Body of pancreas (tissue), 4 donors: ENCODE results near the gene TOPORS. TPM values are rescaled to one million over a fixed set of nuclear protein-coding genes. Genes with fewer than 3 reads are reported as not detected.
A peak's percentile ranks its signal among the peaks of the same experiment; 100 is the strongest.

Experiments used
- ATAC-seq: fragments of 150-250 bp; one replicate; pipeline ENCODE4 v1.9.1; 2016
- DNase-seq, 4 donors: peaks; one replicate each; pipeline ENCODE4 v3.0.0-alpha.2; 2019
- H3K27ac ChIP-seq, 4 donors: fragments of 200-600 bp; sonication (generic); 1 replicate in 3 of 4; 2 replicates in 1 of 4; pipeline versions ENCODE4 v1.5.1 to v1.6.1; 2016 to 2019; ENCODE audit warnings: mild to moderate bottlenecking in 1 of 4, mixed read lengths in 1 of 4, moderate library complexity in 1 of 4
- H3K27me3 ChIP-seq, 2 donors: fragments of 200-600 bp; sonication (generic); one replicate each; pipeline ENCODE4 v1.6.0; 2016; ENCODE audit warnings: mild to moderate bottlenecking in 1 of 2
- H3K36me3 ChIP-seq, 2 donors: fragments of 200-600 bp; sonication (generic); replicated peaks in 1 of 2; 2 replicates each; pipeline ENCODE4 v1.5.1; 2016; ENCODE audit warnings: low read depth in 2 of 2; ENCODE audit not compliant: insufficient read depth in 1 of 2
- H3K4me1 ChIP-seq: fragments of 200-600 bp; sonication (generic); one replicate; pipeline ENCODE4 v1.6.0; 2016
- H3K4me3 ChIP-seq, 2 donors: fragments of 200-600 bp; sonication (generic); 1 replicate in 1 of 2; 2 replicates in 1 of 2; pipeline ENCODE4 v1.5.1; 2016 to 2019
- H3K9me3 ChIP-seq, 3 donors: fragments of 200-600 bp; sonication (generic); 1 replicate in 2 of 3; 2 replicates in 1 of 3; pipeline ENCODE4 v1.5.1; 2016
- CTCF ChIP-seq, 7 experiments: fragments of 450-650 bp in 4 of 7; fragments of 200-600 bp in 3 of 7; sonication (generic) in 3 of 7; IDR thresholded peaks; one replicate each; pipeline ENCODE4 v1.5.1; 2016 to 2019; ENCODE audit warnings: antibody characterized with exemption in 7 of 7
- POLR2A ChIP-seq, 3 donors: fragments of 450-650 bp; IDR thresholded peaks; one replicate each; pipeline ENCODE4 v1.6.1; 2016; ENCODE audit warnings: antibody characterized with exemption in 3 of 3, mild to moderate bottlenecking in 2 of 3
- WGBS, 2 donors: methylation state at CpG; one replicate each; pipeline ENCODE4 v1.1.5; 2017; 5-methylcytosine and 5-hydroxymethylcytosine counted together
- intact Hi-C: fragments of 100-400 bp; cut with DNase I; formaldehyde crosslinking; loops from one replicate; pipeline ENCODE4 v1.15.1; 2023
- total RNA-seq, 2 donors: library from RNA; depleted of rRNA; stranded (reverse); fragments of >200 nt; gene quantifications; one replicate each; pipeline ENCODE4 v1.1.0, GENCODE V29; 2016

TOPORS gene
- total RNA-seq, 2 donors from 2014 or later, result 9.9 to 12.2 TPM

GRCh38 chr9:32581512-32582143 is 29.2 kb upstream of the TOPORS start:
- intact Hi-C loops, result loop anchor here (5.0 to 10.0 kb wide), 3 partner anchors 147 to 393 kb away; no protein-coding TSS in a partner anchor
- peak; percentile 45 for ATAC-seq

GRCh38 chr9:32580631-32581300 is 28.4 kb upstream of the TOPORS start:
- no peak overlapping the region for H3K27ac ChIP-seq
- TF ChIP-seq CTCF (IDR thresholded peaks at IDR 0.05) (no peak), POLR2A (IDR thresholded peaks at IDR 0.05) (no peak)
- 11 to 14% methylated on average over 3 of the region's 3 CpGs for WGBS, 2 donors
- no peaks in the 10 kb centered on the region for H3K4me1 ChIP-seq
- no peaks in the 10 kb centered on the region for H3K27me3 ChIP-seq
- no peaks in the 10 kb centered on the region for H3K9me3 ChIP-seq
- H3K36me3 ChIP-seq, result no peaks in the 10 kb centered on the region
- H3K4me3 ChIP-seq, result no peak overlapping the region
- no peak for DNase-seq
- intact Hi-C loops, result loop anchor here (5.0 to 10.0 kb wide), 3 partner anchors 146 to 394 kb away; no protein-coding TSS in a partner anchor
- no peak for ATAC-seq

More at GRCh38 chr9:32581512-32582143, 29.2 kb upstream of the TOPORS start:
- Histone ChIP-seq H3K9me3 (no peaks in the 10 kb centered on the region), H3K36me3 (no peaks in the 10 kb centered on the region), H3K27me3 (no peaks in the 10 kb centered on the region), H3K4me3 (no peak overlapping the region), H3K27ac (no peak overlapping the region), H3K4me1 (no peaks in the 10 kb centered on the region)
- TF ChIP-seq POLR2A (IDR thresholded peaks at IDR 0.05), result no peak
- TF ChIP-seq CTCF (IDR thresholded peaks at IDR 0.05), result peak; percentile 46 to 53 (median 50)
- DNase-seq, result peak; percentile 31 to 60 (median 42)
- WGBS, 2 donors, result 18 to 20% methylated on average over 3 of the region's 3 CpGs

- ATAC-seq, result peak; percentile 58
Observed at GRCh38 chr9:32579706-32580331, 27.4 kb upstream of the TOPORS start.

GRCh38 chr9:32578976-32579375 is 26.6 kb upstream of the TOPORS start:
- H3K27me3 ChIP-seq, result no peaks in the 10 kb centered on the region
- H3K9me3 ChIP-seq, result no peaks in the 10 kb centered on the region
- no peak for TF ChIP-seq POLR2A (IDR thresholded peaks at IDR 0.05)
- no peaks in the 10 kb centered on the region for H3K4me1 ChIP-seq
- ATAC-seq, result no peak
- no peak overlapping the region for H3K27ac ChIP-seq
- WGBS, 2 donors, result 42% methylated on average over 5 of the region's 5 CpGs
- intact Hi-C loops, result no loop called here
- H3K36me3 ChIP-seq, result no peaks in the 10 kb centered on the region
- no peak overlapping the region for H3K4me3 ChIP-seq
- DNase-seq, result no peak

More at GRCh38 chr9:32579706-32580331, 27.4 kb upstream of the TOPORS start:
- peak; percentile 67 to 82 (median 74) for DNase-seq
- no peaks in the 10 kb centered on the region for H3K4me1 ChIP-seq
- H3K27me3 ChIP-seq, result no peaks in the 10 kb centered on the region
- H3K9me3 ChIP-seq, result no peaks in the 10 kb centered on the region
- intact Hi-C loops, result loop anchor here (5.0 to 10.0 kb wide), 3 partner anchors 145 to 395 kb away; no protein-coding TSS in a partner anchor
- peak; percentile 73 to 92 (median 78) for TF ChIP-seq CTCF (IDR thresholded peaks at IDR 0.05)
- TF ChIP-seq POLR2A (IDR thresholded peaks at IDR 0.05), result no peak
- no peak overlapping the region for H3K27ac ChIP-seq
- 10 to 14% methylated on average over 4 of the region's 4 CpGs for WGBS, 2 donors
- no peaks in the 10 kb centered on the region for H3K36me3 ChIP-seq
- no peak overlapping the region for H3K4me3 ChIP-seq

GRCh38 chr9:32577316-32577715 is 24.9 kb upstream of the TOPORS start:
- intact Hi-C loops, result no loop called here
- DNase-seq, result no peak
- H3K27ac ChIP-seq, result no peak overlapping the region

More at GRCh38 chr9:32577316-32577715, 24.9 kb upstream of the TOPORS start:
- Histone ChIP-seq H3K36me3 (no peaks in the 10 kb centered on the region), H3K4me1 (peaks cover 3% of the 10 kb centered on the region), H3K9me3 (no peaks in the 10 kb centered on the region), H3K27me3 (no peaks in the 10 kb centered on the region), H3K4me3 (no peak overlapping the region)
- TF ChIP-seq CTCF (IDR thresholded peaks at IDR 0.05), result no peak
- no peak for TF ChIP-seq POLR2A (IDR thresholded peaks at IDR 0.05)
- WGBS, 2 donors, result 54% methylated on average over 3 of the region's 3 CpGs
- ATAC-seq, result no peak
